ENCODE results near the gene FAM200C.

- TF ChIP-seq CTCF (IDR thresholded peaks at IDR 0.05) (no peak), POLR2A (IDR thresholded peaks at IDR 0.05) (no peak), POLR2AphosphoS5 (IDR thresholded peaks at IDR 0.05) (no peak), EP300 (IDR thresholded peaks at IDR 0.05) (no peak)
Measured at GRCh38 chr5:160397492-160397891, 2.4 kb downstream of the FAM200C start.
